ENCODE results near the gene STAB2. TPM values are rescaled to one million over a fixed set of nuclear protein-coding genes. Genes with fewer than 3 reads are reported as not detected.

Gene STAB2
- polyA plus RNA-seq, 1 of the 3 experiments (the other 2 are of a cell fraction) = not detected

- Histone ChIP-seq H3K9me2 (no peaks in the 10 kb centered on the region), H3K4me3 (ENCODE audit: low read depth in 2 of 2, low read length in 1 of 2) (no peak overlapping the region), H3F3A (replicated peaks; ENCODE audit: insufficient read depth) (no peaks in the 10 kb centered on the region), H3K36me3 (replicated peaks in 1 of 2; ENCODE audit: control insufficient read depth in 1 of 2, insufficient read depth in 2 of 2, low read length in 1 of 2) (no peaks in the 10 kb centered on the region), H3K79me2 (ENCODE audit: insufficient read depth) (no peaks in the 10 kb centered on the region), H3K9ac (no peak overlapping the region), H4K20me1 (ENCODE audit: insufficient read depth) (no peaks in the 10 kb centered on the region), H2AFZ (ENCODE audit: low read depth) (no peak overlapping the region), H3K4me1 (ENCODE audit: control insufficient read depth in 1 of 2, insufficient read depth in 2 of 2, low read depth in 1 of 2, low read length in 1 of 2) (no peaks in the 10 kb centered on the region), H3K27ac (ENCODE audit: low read depth in 2 of 2, low read length in 1 of 2) (no peak overlapping the region), H3K9me3 (no peaks in the 10 kb centered on the region), H3K27me3 (ENCODE audit: insufficient read depth) (no peaks in the 10 kb centered on the region), H3K4me2 (no peak overlapping the region)
- no peak for DNase-seq
- TF ChIP-seq TAF1 (IDR thresholded peaks at IDR 0.05; ENCODE audit: borderline replicate concordance, low read depth, low read length) = no peak
- TF ChIP-seq FOXJ3 (CRISPR knock-in tag; IDR thresholded peaks at IDR 0.05) = no peak
- no peak for TF ChIP-seq RFX5 (IDR thresholded peaks at IDR 0.05; ENCODE audit: low read length)
- TF ChIP-seq NRF1 (IDR thresholded peaks at IDR 0.05; ENCODE audit: low read depth, low read length) = no peak
- TF ChIP-seq FOXM1 (IDR thresholded peaks at IDR 0.05; ENCODE audit: low read depth) = no peak
- TF ChIP-seq MXI1 (IDR thresholded peaks at IDR 0.05; ENCODE audit: low read depth, low read length) = no peak
- no peak for TF ChIP-seq TEAD4 (IDR thresholded peaks at IDR 0.05; ENCODE audit: borderline replicate concordance, insufficient read depth)
- no peak for TF ChIP-seq CHD2 (IDR thresholded peaks at IDR 0.05; ENCODE audit: low read length, partially characterized antibody)
- TF ChIP-seq USF1 (IDR thresholded peaks at IDR 0.05; ENCODE audit: borderline replicate concordance, low read depth) = no peak
- no peak for TF ChIP-seq CTCF (IDR thresholded peaks at IDR 0.05)
- no peak for TF ChIP-seq PBX3 (IDR thresholded peaks at IDR 0.05)
- no peak for TF ChIP-seq RAD21 (IDR thresholded peaks at IDR 0.05; ENCODE audit: low read length)
- ChIA-PET CTCF (interaction anchor here (2.0 kb wide), 1 partner anchor 43 kb away, joined by 12 read pairs; no protein-coding TSS in a partner anchor), POLR2A (no interaction called here)
- WGBS (ENCODE audit: low lambda C conversion rate) = 80% methylated on average over 1 of the region's 1 CpG
Observed at GRCh38 chr12:103589517-103589916, 2.4 kb downstream of the STAB2 start.

GRCh38 chr12:103590271-103590670 lies 3.2 kb downstream of the STAB2 start:
- WGBS (ENCODE audit: low lambda C conversion rate) = 42% methylated on average over 1 of the region's 1 CpG
- Histone ChIP-seq H4K20me1 (ENCODE audit: insufficient read depth) (no peaks in the 10 kb centered on the region), H3F3A (replicated peaks; ENCODE audit: insufficient read depth) (no peaks in the 10 kb centered on the region), H3K27me3 (ENCODE audit: insufficient read depth) (no peaks in the 10 kb centered on the region), H3K4me1 (ENCODE audit: control insufficient read depth in 1 of 2, insufficient read depth in 2 of 2, low read depth in 1 of 2, low read length in 1 of 2) (no peaks in the 10 kb centered on the region), H3K36me3 (replicated peaks in 1 of 2; ENCODE audit: control insufficient read depth in 1 of 2, insufficient read depth in 2 of 2, low read length in 1 of 2) (no peaks in the 10 kb centered on the region), H3K4me2 (no peak overlapping the region), H3K79me2 (ENCODE audit: insufficient read depth) (no peaks in the 10 kb centered on the region), H3K4me3 (ENCODE audit: low read depth in 2 of 2, low read length in 1 of 2) (no peak overlapping the region), H3K27ac (ENCODE audit: low read depth in 2 of 2, low read length in 1 of 2) (no peak overlapping the region), H3K9me2 (no peaks in the 10 kb centered on the region), H2AFZ (ENCODE audit: low read depth) (no peak overlapping the region), H3K9ac (no peak overlapping the region), H3K9me3 (no peaks in the 10 kb centered on the region)
- ChIA-PET POLR2A (no interaction called here), CTCF (no interaction called here)
- no peak for DNase-seq
- TF ChIP-seq REST (IDR thresholded peaks at IDR 0.05; ENCODE audit: low read depth, low read length) (no peak), POLR2AphosphoS5 (IDR thresholded peaks at IDR 0.05; ENCODE audit: low read depth, low read length) (no peak), RCOR1 (IDR thresholded peaks at IDR 0.05; ENCODE audit: low read length) (no peak)

Measured in SK-N-SH (cell line).